Epithelial cell of esophagus (primary cell): Measurements from ENCODE around the gene FGFR2.

Experiments
- DNase-seq: peaks from one replicate; pipeline ENCODE4 v3.0.0; 2010; ENCODE audit warnings: low read depth
- H3K4me3 ChIP-seq: 2 replicates; pipeline ENCODE4 v1.5.1; 2011; ENCODE audit warnings: mild to moderate bottlenecking, low read length, control low read depth
- CTCF ChIP-seq: IDR thresholded peaks from 2 replicates; pipeline ENCODE4 v1.5.1; 2011; ENCODE audit warnings: low read depth, mild to moderate bottlenecking, low read length, control low read depth, inconsistent platforms; ENCODE audit not compliant: insufficient read depth; ENCODE audit errors: missing control alignments

The FGFR2 gene

GRCh38 chr10:121598263-121599249, at the start of gene FGFR2:
FGFR2 (minus strand) TSS chr10:121598444; CDS start chr10:121593817, 4,627 bp downstream.
- DNase-seq: peak; percentile 90
- H3K4me3 ChIP-seq: peak within 1 kb of the TSS; percentile 76

GRCh38 chr10:121647401-121647800, 49.2 kb upstream of the FGFR2 start:
- DNase-seq: no peak
- H3K4me3 ChIP-seq: no peak overlapping the region
- no peak for TF ChIP-seq CTCF

More at GRCh38 chr10:121598263-121599249, at the start of gene FGFR2:
- TF ChIP-seq CTCF: no peak

- TF ChIP-seq CTCF: no peak
- DNase-seq: no peak
Observed at GRCh38 chr10:121645696-121646095, 47.5 kb upstream of the FGFR2 start.

GRCh38 chr10:121644501-121644900, 46.3 kb upstream of the FGFR2 start:
- no peak for TF ChIP-seq CTCF
- DNase-seq: no peak
- H3K4me3 ChIP-seq: no peak overlapping the region

More at GRCh38 chr10:121645696-121646095, 47.5 kb upstream of the FGFR2 start:
- H3K4me3 ChIP-seq: no peak overlapping the region

GRCh38 chr10:121640266-121640665, 42.0 kb upstream of the FGFR2 start:
- H3K4me3 ChIP-seq: no peak overlapping the region
- DNase-seq: no peak
- TF ChIP-seq CTCF: no peak

GRCh38 chr10:121639416-121639815, 41.2 kb upstream of the FGFR2 start:
- TF ChIP-seq CTCF: no peak
- peak; percentile 56 for DNase-seq
- H3K4me3 ChIP-seq: no peak overlapping the region
